Endothelial cell of umbilical vein (primary cell): ENCODE results near the gene ALAD.
A peak's percentile ranks its signal among the peaks of the same experiment; 100 is the strongest.

Experiments
- EZH2 ChIP-seq: IDR thresholded peaks from 2 replicates; pipeline ENCODE4 v1.6.1; 2012; ENCODE audit warnings: borderline replicate concordance, low read depth, mild to moderate bottlenecking, moderate library complexity, low read length, inconsistent platforms; ENCODE audit not compliant: severe bottlenecking
- FOS ChIP-seq: IDR thresholded peaks from 2 replicates; pipeline ENCODE4 v1.6.1; 2011; ENCODE audit warnings: mild to moderate bottlenecking, low read length, moderate library complexity, borderline replicate concordance; ENCODE audit not compliant: insufficient read depth
- GATA2 ChIP-seq: IDR thresholded peaks from 2 replicates; pipeline ENCODE4 v1.7.0; 2011; ENCODE audit warnings: low read depth, mild to moderate bottlenecking, moderate library complexity, mixed read lengths, low read length; ENCODE audit not compliant: insufficient read length, insufficient read depth
- JUN ChIP-seq: IDR thresholded peaks from 2 replicates; pipeline ENCODE4 v1.6.1; 2011; ENCODE audit warnings: borderline replicate concordance, low read depth; ENCODE audit not compliant: insufficient read length, insufficient read depth
- MAX ChIP-seq: IDR thresholded peaks from 2 replicates; pipeline ENCODE4 v1.6.1; 2011; ENCODE audit not compliant: insufficient read depth, insufficient read length
- POLR2A ChIP-seq: IDR thresholded peaks from 2 replicates; pipeline ENCODE4 v1.6.1; 2012; ENCODE audit warnings: low read depth, mild to moderate bottlenecking, control low read depth, low read length
- POLR2AphosphoS5 ChIP-seq: IDR thresholded peaks from 2 replicates; pipeline ENCODE4 v1.6.1; 2012; ENCODE audit warnings: low read depth, mild to moderate bottlenecking, control low read depth, low read length, moderate library complexity; ENCODE audit not compliant: insufficient read depth
- TF ChIP-seq, protein P1 (sequence below), 2 donors: IDR thresholded peaks; 1 replicate in 1 of 2; 2 replicates in 1 of 2; pipeline ENCODE4 v1.5.1; 2011; ENCODE audit warnings: low read length in 2 of 2, mild to moderate bottlenecking in 2 of 2, moderate library complexity in 2 of 2, control low read depth in 1 of 2, inconsistent platforms in 1 of 2, low read depth in 1 of 2; ENCODE audit not compliant: insufficient read depth in 1 of 2; ENCODE audit errors: extremely low read depth in 1 of 2

DNA sequence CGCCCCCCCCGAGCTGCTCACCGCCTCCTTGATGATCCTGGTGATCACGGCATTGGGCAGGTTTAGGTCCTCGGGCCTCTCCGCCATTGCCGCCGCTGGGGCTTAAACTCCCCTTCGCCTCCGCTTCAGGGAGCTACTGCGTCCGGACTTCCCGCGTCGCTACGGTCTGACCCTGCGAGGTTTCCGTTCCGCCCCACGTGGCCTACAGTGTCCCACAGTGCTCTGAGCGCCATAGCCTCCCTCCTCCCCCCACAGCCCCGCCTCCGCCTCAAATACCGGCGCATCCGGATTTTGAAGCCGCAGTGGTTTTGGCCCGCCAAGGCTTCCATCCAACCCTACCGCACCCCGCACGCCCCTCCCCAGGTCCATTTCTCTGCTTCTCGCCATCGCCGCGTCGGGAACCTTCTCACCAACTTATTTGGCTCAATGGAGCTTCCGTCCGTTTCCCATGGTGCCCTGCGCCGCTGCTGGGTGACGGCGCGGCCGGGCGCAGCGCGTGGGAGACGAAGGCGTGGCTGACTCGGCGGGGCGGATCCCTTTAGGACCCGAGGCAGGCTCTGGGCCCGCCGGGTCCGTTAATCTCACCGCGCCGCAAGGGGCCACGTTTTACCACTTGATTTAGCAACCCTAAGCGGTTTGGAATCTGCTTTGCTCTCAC is 9.3 kb upstream of the ALAD start, which contains the start of the genes C9orf43 and POLE3:
- TF ChIP-seq POLR2A (peak; percentile 72), MAX (peak; percentile 97), EZH2 (no peak), GATA2 (no peak), POLR2AphosphoS5 (peak; percentile 64), JUN (no peak), FOS (peak; percentile 21)
- TF ChIP-seq, protein P1, sequence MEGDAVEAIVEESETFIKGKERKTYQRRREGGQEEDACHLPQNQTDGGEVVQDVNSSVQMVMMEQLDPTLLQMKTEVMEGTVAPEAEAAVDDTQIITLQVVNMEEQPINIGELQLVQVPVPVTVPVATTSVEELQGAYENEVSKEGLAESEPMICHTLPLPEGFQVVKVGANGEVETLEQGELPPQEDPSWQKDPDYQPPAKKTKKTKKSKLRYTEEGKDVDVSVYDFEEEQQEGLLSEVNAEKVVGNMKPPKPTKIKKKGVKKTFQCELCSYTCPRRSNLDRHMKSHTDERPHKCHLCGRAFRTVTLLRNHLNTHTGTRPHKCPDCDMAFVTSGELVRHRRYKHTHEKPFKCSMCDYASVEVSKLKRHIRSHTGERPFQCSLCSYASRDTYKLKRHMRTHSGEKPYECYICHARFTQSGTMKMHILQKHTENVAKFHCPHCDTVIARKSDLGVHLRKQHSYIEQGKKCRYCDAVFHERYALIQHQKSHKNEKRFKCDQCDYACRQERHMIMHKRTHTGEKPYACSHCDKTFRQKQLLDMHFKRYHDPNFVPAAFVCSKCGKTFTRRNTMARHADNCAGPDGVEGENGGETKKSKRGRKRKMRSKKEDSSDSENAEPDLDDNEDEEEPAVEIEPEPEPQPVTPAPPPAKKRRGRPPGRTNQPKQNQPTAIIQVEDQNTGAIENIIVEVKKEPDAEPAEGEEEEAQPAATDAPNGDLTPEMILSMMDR (IDR thresholded peaks at IDR 0.05; ENCODE audit: extremely low read depth in 1 of 2, insufficient read depth in 1 of 2, low read depth in 1 of 2, low read length in 2 of 2) = no peak
